ENCODE results near the gene RGS10. TPM values are rescaled to one million over a fixed set of nuclear protein-coding genes. Genes with fewer than 3 reads are reported as not detected.

The RGS10 gene
- total RNA-seq, 2 experiments from 2014 or later, result 151 to 172 TPM

DNA sequence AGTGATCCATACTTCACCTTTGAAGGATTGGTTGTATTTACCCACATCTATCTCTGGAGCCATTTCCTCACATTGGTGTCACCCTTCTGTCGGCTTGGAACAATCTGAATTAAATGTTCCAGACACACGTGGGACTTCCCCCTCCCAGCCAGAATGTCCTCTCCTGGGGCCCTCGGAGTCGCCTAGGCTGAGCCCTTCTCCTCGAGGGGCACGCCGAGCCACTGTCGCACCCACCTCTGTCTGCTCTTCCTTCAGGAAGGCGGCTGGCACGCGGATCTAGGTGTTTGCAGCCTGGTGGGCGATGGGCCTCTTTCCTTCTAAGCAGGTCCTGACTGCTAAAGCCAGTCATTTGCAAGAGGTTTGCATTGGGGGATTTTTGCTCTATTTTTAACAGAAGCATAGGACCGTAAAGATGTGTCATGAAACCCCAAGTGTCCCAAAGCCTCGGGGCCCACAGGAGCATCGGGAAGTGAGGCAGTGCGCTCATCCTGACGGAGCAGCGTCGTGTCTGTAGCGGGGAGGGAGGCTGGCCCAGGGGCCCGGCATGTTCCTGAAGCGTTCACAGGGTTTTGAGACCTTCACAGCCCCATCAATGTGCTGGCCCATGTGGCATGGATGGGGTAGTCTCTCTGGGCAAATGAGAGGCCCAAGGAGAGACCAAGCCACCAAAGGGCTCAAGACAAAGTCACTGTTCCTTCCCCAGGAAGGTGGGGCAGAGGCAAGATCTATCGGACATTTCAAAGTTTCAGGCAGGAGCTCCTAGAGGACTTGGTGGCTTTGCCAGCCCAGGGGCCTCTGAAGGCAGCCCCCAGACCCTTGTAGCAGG lies 86.7 kb downstream of the RGS10 start:
- ChIA-PET CTCF (interaction anchor here (1.0 to 1.9 kb wide), 2 partner anchors 11 to 15 kb away, joined by 3 to 9 read pairs; no protein-coding TSS in a partner anchor), POLR2A (no interaction called here)
- Mint-ChIP-seq H3K27ac (no peak overlapping the region), H3K36me3 (ENCODE audit: low read depth) (no peaks in the 10 kb centered on the region), H3K27me3 (no peaks in the 10 kb centered on the region), H3K9me3 (no peaks in the 10 kb centered on the region), H3K4me1 (peaks cover 3% of the 10 kb centered on the region), H3K4me3 (no peak overlapping the region)
- DNase-seq, result no peak

DNA sequence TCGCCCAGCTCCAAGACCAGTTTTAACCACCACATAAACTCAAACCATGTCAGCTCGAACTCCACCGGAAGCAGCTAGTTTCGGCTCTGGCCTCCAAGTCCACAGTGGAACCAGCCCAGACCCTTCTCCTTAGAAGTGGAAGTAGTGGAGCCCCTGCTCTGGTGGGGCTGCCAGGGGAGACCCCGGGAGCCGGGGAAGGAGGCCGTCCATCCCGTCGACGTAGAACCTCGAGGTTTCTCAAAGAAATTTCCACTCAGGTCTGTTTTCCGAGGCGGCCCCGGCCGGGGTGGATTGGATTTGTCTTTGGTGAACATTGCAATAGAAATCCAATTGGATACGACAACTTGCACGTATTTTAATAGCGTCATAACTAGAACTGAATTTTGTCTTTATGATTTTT lies 87.5 kb downstream of the RGS10 start:
- Mint-ChIP-seq H3K4me1 (no peaks in the 10 kb centered on the region), H3K27me3 (no peaks in the 10 kb centered on the region), H3K36me3 (ENCODE audit: low read depth) (no peaks in the 10 kb centered on the region), H3K9me3 (no peaks in the 10 kb centered on the region), H3K4me3 (no peak overlapping the region), H3K27ac (no peak overlapping the region)
- no peak for DNase-seq
- POLR2A ChIA-PET, result no interaction called here
- CTCF ChIA-PET, result no interaction called here

GRCh38 chr10:119454316-119454715 lies 88.2 kb downstream of the RGS10 start:
- no peak for DNase-seq
- Mint-ChIP-seq H3K9me3 (no peaks in the 10 kb centered on the region), H3K27me3 (no peaks in the 10 kb centered on the region), H3K4me1 (no peaks in the 10 kb centered on the region), H3K27ac (no peak overlapping the region), H3K4me3 (no peak overlapping the region), H3K36me3 (ENCODE audit: low read depth) (no peaks in the 10 kb centered on the region)
- ChIA-PET CTCF (interaction anchor here (0.8 to 1.1 kb wide), 2 partner anchors 10 to 255 kb away, joined by 3 read pairs; no protein-coding TSS in a partner anchor), POLR2A (no interaction called here)

GRCh38 chr10:119453313-119453712 lies 89.2 kb downstream of the RGS10 start:
- no peaks in the 10 kb centered on the region for H3K9me3 Mint-ChIP-seq
- H3K4me3 Mint-ChIP-seq, result no peak overlapping the region
- H3K36me3 Mint-ChIP-seq (ENCODE audit: low read depth), result peaks cover 3% of the 10 kb centered on the region
- H3K27me3 Mint-ChIP-seq, result no peaks in the 10 kb centered on the region
- H3K27ac Mint-ChIP-seq, result no peak overlapping the region
- H3K4me1 Mint-ChIP-seq, result no peaks in the 10 kb centered on the region
- ChIA-PET POLR2A (no interaction called here), CTCF (interaction anchor here (0.8 to 1.1 kb wide), 2 partner anchors 11 to 254 kb away, joined by 3 read pairs; no protein-coding TSS in a partner anchor)
- no peak for DNase-seq

GRCh38 chr10:119452396-119452795 lies 90.1 kb downstream of the RGS10 start:
- ChIA-PET POLR2A (no interaction called here), CTCF (no interaction called here)
- peaks cover 3% of the 10 kb centered on the region for H3K36me3 Mint-ChIP-seq (ENCODE audit: low read depth)
- H3K9me3 Mint-ChIP-seq, result no peaks in the 10 kb centered on the region
- H3K4me3 Mint-ChIP-seq, result no peak overlapping the region
- no peaks in the 10 kb centered on the region for H3K4me1 Mint-ChIP-seq
- no peak overlapping the region for H3K27ac Mint-ChIP-seq
- no peak for DNase-seq
- no peaks in the 10 kb centered on the region for H3K27me3 Mint-ChIP-seq

GRCh38 chr10:119451300-119451896 lies 91.1 kb downstream of the RGS10 start:
- H3K9me3 Mint-ChIP-seq, result no peaks in the 10 kb centered on the region
- POLR2A ChIA-PET, result no interaction called here
- no peaks in the 10 kb centered on the region for H3K27me3 Mint-ChIP-seq
- no peaks in the 10 kb centered on the region for H3K4me1 Mint-ChIP-seq
- H3K36me3 Mint-ChIP-seq (ENCODE audit: low read depth), result peaks cover 3% of the 10 kb centered on the region
- no peak overlapping the region for H3K27ac Mint-ChIP-seq
- DNase-seq, result no peak
- CTCF ChIA-PET, result interaction anchor here (0.6 to 1.1 kb wide), 2 partner anchors 11 to 15 kb away, joined by 3 read pairs; no protein-coding TSS in a partner anchor
- H3K4me3 Mint-ChIP-seq, result no peak overlapping the region

DNA sequence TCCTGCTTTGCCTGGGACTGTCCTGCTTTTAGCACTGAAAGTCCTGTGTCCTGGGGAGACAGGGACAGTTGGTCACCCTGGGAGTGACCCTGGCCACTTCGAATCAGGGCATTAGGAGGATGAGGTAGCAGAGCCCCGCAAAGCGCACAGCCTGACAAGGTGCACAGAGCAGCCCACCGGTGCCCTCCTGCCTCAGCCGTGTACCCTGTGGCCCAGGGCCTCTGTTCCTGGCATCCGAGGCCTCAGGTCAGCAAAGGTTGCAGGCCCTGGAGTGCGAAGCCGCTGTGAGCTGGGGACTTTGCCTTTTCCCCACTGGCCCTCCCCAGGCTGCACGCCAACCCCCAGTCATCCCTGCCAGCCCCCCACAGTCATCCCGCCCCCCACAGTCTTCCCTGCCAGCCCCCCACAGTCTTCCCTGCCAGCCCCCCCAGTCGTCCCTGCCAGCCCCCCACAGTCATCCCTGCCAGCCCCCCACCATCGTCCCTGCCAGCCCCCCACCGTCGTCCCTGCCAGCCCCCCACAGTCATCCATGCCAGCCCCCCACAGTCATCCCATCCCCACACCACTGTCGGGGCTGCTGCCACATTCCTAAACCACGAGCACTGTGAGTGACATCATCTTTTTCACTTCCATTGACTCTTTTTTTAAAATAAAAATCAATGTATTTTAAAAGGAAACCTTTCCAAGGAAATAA lies 91.8 kb downstream of the RGS10 start:
- ChIA-PET POLR2A (no interaction called here), CTCF (interaction anchor here (0.6 to 1.5 kb wide), 4 partner anchors 11 to 251 kb away, joined by 3 to 6 read pairs (median 4); no protein-coding TSS in a partner anchor)

More for the DNA sequence above, 91.8 kb downstream of the RGS10 start:
- Mint-ChIP-seq H3K36me3 (ENCODE audit: low read depth) (peaks cover 5% of the 10 kb centered on the region), H3K4me1 (peaks cover 4% of the 10 kb centered on the region), H3K4me3 (no peak overlapping the region), H3K27ac (no peak overlapping the region), H3K9me3 (no peaks in the 10 kb centered on the region), H3K27me3 (no peaks in the 10 kb centered on the region)
- DNase-seq, result no peak

Other genes with a start within 250 kb of the RGS10 start
- 100 to 1,000 TPM; 166 to 174 TPM for gene TIAL1, start 54.2 kb upstream of the RGS10 start, total RNA-seq
- 10 to 100 TPM; 27.1 to 27.6 TPM for gene BAG3, start 108.7 kb upstream of the RGS10 start, total RNA-seq
- 10 to 100 TPM; 11.1 to 12.3 TPM for gene INPP5F, start 183.3 kb upstream of the RGS10 start, total RNA-seq

Measured in activated CD4-positive, alpha-beta T cell treated with anti-CD3 and anti-CD28 coated beads, Interleukin-2, amount 10 ng/mL, durations not matched to agents 7 days and 5 days (primary cell).